Measurements from ENCODE around the gene TMEM233. TPM values are rescaled to one million over a fixed set of nuclear protein-coding genes. Genes with fewer than 3 reads are reported as not detected.
A peak's percentile ranks its signal among the peaks of the same experiment; 100 is the strongest.

The TMEM233 gene
- total RNA-seq, 4 donors from 2014 or later, result 25.2 to 89.1 (median 57.8) TPM

DNA sequence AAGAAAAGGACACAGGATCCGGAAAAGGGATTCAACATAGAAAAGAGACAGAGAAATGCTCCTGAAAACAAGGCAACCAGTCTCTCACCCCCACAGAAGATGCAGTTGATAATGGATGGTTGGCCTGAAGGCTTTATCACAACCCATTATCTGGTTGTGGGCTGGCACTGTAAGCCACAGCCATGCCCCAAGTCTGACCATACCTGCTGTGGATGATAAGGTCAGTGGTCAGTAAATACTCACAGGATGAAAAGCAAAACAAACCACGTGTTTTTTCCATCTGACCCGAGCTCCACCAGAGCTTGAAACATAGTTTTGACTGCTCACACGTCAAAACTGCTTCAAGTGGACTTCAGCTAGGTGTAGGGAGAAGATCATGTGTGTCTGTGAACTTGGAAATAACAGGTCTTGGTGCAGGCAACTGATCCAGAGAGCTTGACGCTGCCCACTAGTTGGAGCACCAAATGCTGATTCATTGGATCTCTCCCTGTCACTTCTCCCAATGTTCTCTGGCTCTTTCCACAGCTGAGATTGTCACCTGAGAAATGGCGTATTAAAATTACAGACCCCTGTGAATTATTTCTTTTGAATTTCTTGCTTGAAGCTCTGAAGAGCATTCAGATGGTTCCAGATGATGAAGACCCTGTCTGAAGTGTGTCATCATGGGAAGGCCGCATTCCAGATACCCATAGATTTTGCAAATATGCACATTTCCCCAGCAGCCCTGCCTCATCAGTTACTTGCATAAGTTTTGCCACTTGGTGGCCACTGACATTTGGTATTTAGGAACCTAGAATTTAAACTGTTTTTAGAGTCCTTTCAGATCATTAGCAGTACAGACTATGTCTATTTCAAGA lies 8.5 kb downstream of the TMEM233 start:
- in situ Hi-C loops (cut with MboI; ENCODE audit: low sequenced_read_pairs in 4 of 4) (no loop called here), intact Hi-C loops (cut with DNase I; ENCODE audit: low total_unique reads) (no loop called here)
- H3K36me3 ChIP-seq, result no peaks in the 10 kb centered on the region
- TF ChIP-seq POLR2A (IDR thresholded peaks at IDR 0.05), result no peak
- TF ChIP-seq, protein P1, sequence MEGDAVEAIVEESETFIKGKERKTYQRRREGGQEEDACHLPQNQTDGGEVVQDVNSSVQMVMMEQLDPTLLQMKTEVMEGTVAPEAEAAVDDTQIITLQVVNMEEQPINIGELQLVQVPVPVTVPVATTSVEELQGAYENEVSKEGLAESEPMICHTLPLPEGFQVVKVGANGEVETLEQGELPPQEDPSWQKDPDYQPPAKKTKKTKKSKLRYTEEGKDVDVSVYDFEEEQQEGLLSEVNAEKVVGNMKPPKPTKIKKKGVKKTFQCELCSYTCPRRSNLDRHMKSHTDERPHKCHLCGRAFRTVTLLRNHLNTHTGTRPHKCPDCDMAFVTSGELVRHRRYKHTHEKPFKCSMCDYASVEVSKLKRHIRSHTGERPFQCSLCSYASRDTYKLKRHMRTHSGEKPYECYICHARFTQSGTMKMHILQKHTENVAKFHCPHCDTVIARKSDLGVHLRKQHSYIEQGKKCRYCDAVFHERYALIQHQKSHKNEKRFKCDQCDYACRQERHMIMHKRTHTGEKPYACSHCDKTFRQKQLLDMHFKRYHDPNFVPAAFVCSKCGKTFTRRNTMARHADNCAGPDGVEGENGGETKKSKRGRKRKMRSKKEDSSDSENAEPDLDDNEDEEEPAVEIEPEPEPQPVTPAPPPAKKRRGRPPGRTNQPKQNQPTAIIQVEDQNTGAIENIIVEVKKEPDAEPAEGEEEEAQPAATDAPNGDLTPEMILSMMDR (IDR thresholded peaks at IDR 0.05 in 4 of 5, conservative IDR thresholded peaks at IDR 0.05 in 1 of 5), result no peak
- ATAC-seq (peak; percentile 85 to 94), DNase-seq (peak in 1 of 2 donors; percentile 56)
- H3K27me3 ChIP-seq, result no peaks in the 10 kb centered on the region
- peaks cover 57 to 69% of the 10 kb centered on the region in 2 donors for H3K4me1 ChIP-seq
- peak overlapping the region; percentile 68 to 97 (median 78) for H3K27ac ChIP-seq
- no peaks in the 10 kb centered on the region for H3K9me3 ChIP-seq
- peak overlapping the region in 1 of 4 donors; percentile 9 for H3K4me3 ChIP-seq

DNA sequence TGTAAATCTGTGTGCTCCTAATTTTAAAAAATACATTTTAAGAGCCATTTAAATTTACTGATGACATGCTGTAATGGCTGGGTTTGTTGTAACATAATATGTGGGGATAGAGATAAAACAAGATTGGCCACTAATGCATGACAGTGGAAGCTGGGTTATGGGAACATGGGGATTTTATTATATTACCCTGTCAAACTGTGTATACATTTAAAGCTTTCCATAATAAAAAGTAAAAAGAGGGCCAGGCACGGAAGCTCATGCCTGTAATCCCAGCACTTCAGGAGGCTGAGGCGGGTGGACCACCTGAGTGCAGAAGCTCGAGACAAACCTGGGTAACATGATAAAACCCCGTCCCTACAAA lies 9.1 kb downstream of the TMEM233 start:
- DNase-seq (no peak), ATAC-seq (no peak)
- Histone ChIP-seq H3K36me3 (no peaks in the 10 kb centered on the region), H3K27ac (peak overlapping the region; percentile 68 to 97 (median 78)), H3K9me3 (no peaks in the 10 kb centered on the region), H3K27me3 (no peaks in the 10 kb centered on the region), H3K4me3 (no peak overlapping the region), H3K4me1 (peaks cover 53 to 65% of the 10 kb centered on the region in 2 donors)
- intact Hi-C loops (cut with DNase I; ENCODE audit: low total_unique reads) (no loop called here), in situ Hi-C loops (cut with MboI; ENCODE audit: low sequenced_read_pairs in 4 of 4) (no loop called here)
- TF ChIP-seq POLR2A (IDR thresholded peaks at IDR 0.05), result no peak
- TF ChIP-seq, protein P1 (IDR thresholded peaks at IDR 0.05 in 4 of 5, conservative IDR thresholded peaks at IDR 0.05 in 1 of 5), result no peak

DNA sequence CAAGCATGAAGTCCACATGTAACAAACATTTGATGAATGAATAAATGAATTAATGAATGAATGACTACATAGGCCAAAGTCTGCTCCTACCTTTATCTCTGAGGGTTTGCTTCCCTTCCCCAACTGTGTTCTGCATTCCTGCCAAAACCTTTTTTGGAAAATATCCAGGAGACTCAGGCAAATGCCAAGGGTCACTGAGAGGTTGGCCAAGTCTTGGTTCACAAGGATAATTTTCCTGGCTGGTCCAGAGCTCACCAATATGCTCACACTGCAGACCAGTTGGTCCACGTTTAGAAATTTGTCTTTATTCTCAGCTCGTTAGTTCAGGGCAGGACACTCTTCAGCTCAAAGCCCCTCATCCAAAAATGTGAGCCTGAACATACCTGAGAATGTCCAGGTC lies 10.2 kb downstream of the TMEM233 start:
- Histone ChIP-seq H3K4me3 (no peak overlapping the region), H3K4me1 (peaks cover 43 to 57% of the 10 kb centered on the region in 2 donors), H3K9me3 (no peaks in the 10 kb centered on the region), H3K27ac (peak overlapping the region; percentile 68 to 97 (median 78)), H3K36me3 (no peaks in the 10 kb centered on the region), H3K27me3 (no peaks in the 10 kb centered on the region)
- in situ Hi-C loops (cut with MboI; ENCODE audit: low sequenced_read_pairs in 4 of 4) (no loop called here), intact Hi-C loops (cut with DNase I; ENCODE audit: low total_unique reads) (no loop called here)
- ATAC-seq, result peak in 1 of 2 donors; percentile 72
- peak in 1 of 2 donors; percentile 43 for DNase-seq
- TF ChIP-seq, protein P1 (IDR thresholded peaks at IDR 0.05 in 4 of 5, conservative IDR thresholded peaks at IDR 0.05 in 1 of 5), result no peak
- no peak for TF ChIP-seq POLR2A (IDR thresholded peaks at IDR 0.05)

DNA sequence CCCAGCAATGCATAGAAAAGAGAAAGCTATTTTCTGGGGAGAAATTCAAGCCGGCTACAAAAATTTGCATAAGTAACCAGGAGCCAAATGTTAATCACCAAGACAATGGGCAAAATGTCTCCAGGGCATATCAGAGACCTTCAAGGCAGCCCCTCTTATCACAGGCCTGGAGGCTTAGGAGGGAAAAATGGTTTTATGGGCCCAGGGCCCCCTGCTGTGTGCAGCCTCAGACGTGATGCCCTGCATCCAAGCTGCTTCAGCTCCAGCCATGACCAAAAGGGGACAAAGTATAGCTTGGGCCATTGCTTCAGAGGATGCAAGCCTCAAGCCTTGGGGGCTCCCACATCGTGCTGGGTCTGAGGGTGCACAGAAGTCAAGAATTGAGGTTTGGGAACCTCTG lies 15.8 kb downstream of the TMEM233 start:
- no peak for DNase-seq
- no peaks in the 10 kb centered on the region for H3K36me3 ChIP-seq
- no peaks in the 10 kb centered on the region for H3K27me3 ChIP-seq
- H3K4me3 ChIP-seq, result no peak overlapping the region
- no peak for ATAC-seq
- intact Hi-C loops (cut with DNase I; ENCODE audit: low total_unique reads) (no loop called here), in situ Hi-C loops (cut with MboI; ENCODE audit: low sequenced_read_pairs in 4 of 4) (no loop called here)
- H3K27ac ChIP-seq, result peak overlapping the region in 3 of 4 donors; percentile 9 to 96 (median 87)
- TF ChIP-seq POLR2A (IDR thresholded peaks at IDR 0.05), result no peak
- TF ChIP-seq, protein P1 (IDR thresholded peaks at IDR 0.05 in 4 of 5, conservative IDR thresholded peaks at IDR 0.05 in 1 of 5), result no peak
- no peaks in the 10 kb centered on the region for H3K9me3 ChIP-seq
- H3K4me1 ChIP-seq, result peaks cover 17 to 23% of the 10 kb centered on the region in 2 donors

Data from gastrocnemius medialis (tissue), 4 donors.